ENCODE results near the gene TTC32.

- no peak for TF ChIP-seq POLR2AphosphoS5 (IDR thresholded peaks at IDR 0.05)
- no peak for TF ChIP-seq CTCF (IDR thresholded peaks at IDR 0.05)
Measured at GRCh38 chr2:19947184-19947940, 45.6 kb upstream of the TTC32 start.

All from prostate gland (tissue), 2 donors.